ENCODE results near the gene PAQR5. TPM values are rescaled to one million over a fixed set of nuclear protein-coding genes. Genes with fewer than 3 reads are reported as not detected.

PAQR5 gene
- polyA plus RNA-seq (2011; rRNA removed) (2.1 and 2.8 TPM in 2 replicates), polyA minus RNA-seq (2011; rRNA and poly(A)+ RNA removed) (2.7 and 3.9 TPM in 2 replicates)

DNA sequence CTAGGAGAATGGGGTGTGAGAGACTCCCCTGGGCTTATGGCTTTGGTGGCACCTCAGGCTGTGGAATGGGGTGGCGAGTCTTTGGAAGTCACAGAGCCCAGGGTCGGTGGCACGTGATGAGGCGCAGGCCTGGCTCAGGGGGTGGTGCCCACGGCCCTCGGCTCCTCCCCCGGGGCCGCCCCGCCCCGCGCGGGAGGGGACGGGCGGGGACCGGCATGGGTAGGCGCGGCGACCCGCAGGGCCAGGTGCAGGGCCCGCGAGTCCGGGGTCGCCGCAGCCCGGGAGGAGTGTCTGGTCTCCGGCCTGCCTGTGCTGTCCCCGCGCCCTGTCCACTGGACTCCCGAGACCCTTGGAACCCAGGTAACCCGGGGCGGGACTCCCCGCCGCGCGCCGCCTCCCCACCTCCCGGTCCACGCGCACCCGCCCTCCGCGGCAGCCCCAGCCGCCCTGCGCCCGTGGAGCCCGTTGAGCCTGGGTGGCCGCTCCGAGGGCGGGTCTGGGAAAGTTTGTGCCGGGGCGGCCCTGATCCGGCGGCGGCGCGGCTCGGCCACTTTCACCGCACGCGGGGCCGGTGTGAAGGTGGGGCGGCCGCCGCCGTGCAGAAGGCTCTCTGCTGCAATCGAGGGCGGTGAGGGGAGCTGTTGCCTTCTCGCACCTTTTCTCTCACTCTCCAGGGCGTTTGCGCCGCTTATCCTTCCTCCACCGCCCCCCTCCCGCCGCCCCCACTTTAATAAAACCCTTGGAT lies at the start of gene PAQR5:
TSS of gene PAQR5 (plus strand) at position 216 of the 745 bp plus-strand sequence. CDS start 61,169 bp downstream, outside the sequence.
- no peak for DNase-seq (ENCODE audit: low read depth)
- TF ChIP-seq CTCF (IDR thresholded peaks at IDR 0.05; ENCODE audit: insufficient read depth, low read depth, low read length) = no peak
- H3K36me3 ChIP-seq (ENCODE audit: control insufficient read depth, insufficient read depth, low read length) = no peaks in the 10 kb centered on the region
- ChIA-PET POLR2A (no interaction called here), CTCF (interaction anchor here (1.1 to 1.4 kb wide), 2 partner anchors 9 to 17 kb away, joined by 3 read pairs; no protein-coding TSS in a partner anchor)
- peaks cover 6% of the 10 kb centered on the region for H3K27me3 ChIP-seq (ENCODE audit: control insufficient read depth, insufficient read depth, low read length)
- H3K4me3 ChIP-seq (ENCODE audit: low read depth, low read length) = peak within 1 kb of the TSS; percentile 54

GRCh38 chr15:69253156-69253555 lies 45.6 kb upstream of the PAQR5 start:
- POLR2A ChIA-PET = no interaction called here
- no peak for TF ChIP-seq CTCF (IDR thresholded peaks at IDR 0.05; ENCODE audit: insufficient read depth, low read depth, low read length)
- peak; percentile 72 for DNase-seq (ENCODE audit: low read depth)
- no peaks in the 10 kb centered on the region for H3K36me3 ChIP-seq (ENCODE audit: control insufficient read depth, insufficient read depth, low read length)
- no peaks in the 10 kb centered on the region for H3K27me3 ChIP-seq (ENCODE audit: control insufficient read depth, insufficient read depth, low read length)
- no peak overlapping the region for H3K4me3 ChIP-seq (ENCODE audit: low read depth, low read length)
- CTCF ChIA-PET = interaction anchor here (0.6 kb wide), 1 partner anchor 141 kb away, joined by 3 read pairs; no protein-coding TSS in a partner anchor

DNA sequence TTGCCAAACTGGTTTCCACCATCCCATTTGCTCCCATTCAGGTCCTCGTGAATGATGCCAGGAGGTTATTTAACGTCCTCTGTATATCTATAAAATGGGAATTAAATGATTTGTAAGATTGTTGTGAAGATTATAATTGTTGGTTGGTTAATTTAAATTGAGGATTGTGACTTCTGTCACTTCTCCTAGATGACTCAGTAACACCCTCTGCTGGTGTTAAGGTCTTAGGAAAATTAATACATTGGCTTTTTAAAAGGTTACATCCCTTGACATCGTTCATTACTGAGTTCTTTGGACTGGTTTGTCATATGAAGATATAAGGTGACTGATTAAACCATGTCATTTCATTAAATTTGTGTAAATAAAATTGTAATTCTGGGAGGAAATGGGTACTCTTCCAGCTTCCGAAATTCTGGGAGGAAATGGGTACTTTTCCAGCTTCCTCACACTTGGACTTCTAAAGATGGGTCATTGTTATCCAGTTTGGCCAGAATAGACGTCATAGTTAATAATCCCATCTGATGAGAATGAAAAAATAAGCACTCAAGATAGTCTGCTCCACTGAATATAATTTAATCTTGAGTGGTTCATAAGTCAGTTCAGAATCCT lies 33.3 kb upstream of the PAQR5 start:
- DNase-seq (ENCODE audit: low read depth) = no peak
- H3K36me3 ChIP-seq (ENCODE audit: control insufficient read depth, insufficient read depth, low read length) = no peaks in the 10 kb centered on the region
- peak; percentile 48 for TF ChIP-seq CTCF (IDR thresholded peaks at IDR 0.05; ENCODE audit: insufficient read depth, low read depth, low read length)
- no peaks in the 10 kb centered on the region for H3K27me3 ChIP-seq (ENCODE audit: control insufficient read depth, insufficient read depth, low read length)
- ChIA-PET CTCF (interaction anchor here (0.6 to 3.1 kb wide), 8 partner anchors 8 to 219 kb away, joined by 3 to 14 read pairs (median 4); no protein-coding TSS in a partner anchor), POLR2A (no interaction called here)
- no peak overlapping the region for H3K4me3 ChIP-seq (ENCODE audit: low read depth, low read length)

DNA sequence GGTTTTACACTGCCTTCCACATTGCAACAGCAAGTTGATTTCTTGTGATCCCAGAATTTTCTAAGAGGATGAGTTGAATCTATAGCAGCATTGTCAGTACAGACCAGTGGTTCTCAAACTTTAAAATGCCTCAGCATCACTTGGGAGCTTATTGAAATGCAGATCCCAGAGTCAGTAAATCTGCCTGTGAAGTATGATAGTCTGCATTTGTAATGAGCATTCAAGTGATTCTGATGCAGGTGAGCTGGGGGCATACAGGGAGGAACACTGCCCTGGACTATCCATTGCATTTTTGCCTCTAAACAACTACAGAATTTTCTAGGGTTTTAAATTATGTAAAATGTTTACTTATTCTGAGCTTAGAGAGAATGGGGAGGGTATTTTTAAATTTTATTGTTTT lies 27.5 kb upstream of the PAQR5 start:
- no peak for DNase-seq (ENCODE audit: low read depth)
- no peak overlapping the region for H3K4me3 ChIP-seq (ENCODE audit: low read depth, low read length)
- ChIA-PET CTCF (interaction anchor here (0.6 kb wide), 2 partner anchors 34 to 209 kb away, joined by 3 read pairs; no protein-coding TSS in a partner anchor), POLR2A (no interaction called here)
- TF ChIP-seq CTCF (IDR thresholded peaks at IDR 0.05; ENCODE audit: insufficient read depth, low read depth, low read length) = no peak
- no peaks in the 10 kb centered on the region for H3K36me3 ChIP-seq (ENCODE audit: control insufficient read depth, insufficient read depth, low read length)
- H3K27me3 ChIP-seq (ENCODE audit: control insufficient read depth, insufficient read depth, low read length) = no peaks in the 10 kb centered on the region

DNA sequence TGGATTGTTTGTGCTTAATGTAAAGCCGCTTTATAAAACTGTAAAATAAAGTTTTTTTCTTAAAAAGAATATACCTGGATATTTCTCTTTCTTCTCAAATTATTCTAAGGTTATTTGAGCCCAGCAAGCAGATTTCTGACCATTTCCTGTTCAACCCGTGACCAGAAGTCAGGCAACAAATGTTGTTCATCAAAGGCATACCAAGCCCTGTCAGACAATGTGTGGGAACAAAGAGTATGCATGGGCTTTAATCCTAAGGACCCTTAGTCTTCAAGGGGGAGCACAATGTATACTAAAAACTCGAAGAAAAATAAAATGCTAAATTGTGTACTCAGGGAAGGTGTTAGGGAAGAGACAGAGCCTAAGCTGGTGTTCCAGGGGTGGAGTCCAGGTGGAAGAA lies 26.6 kb upstream of the PAQR5 start:
- no peak overlapping the region for H3K4me3 ChIP-seq (ENCODE audit: low read depth, low read length)
- CTCF ChIA-PET = no interaction called here
- no peaks in the 10 kb centered on the region for H3K27me3 ChIP-seq (ENCODE audit: control insufficient read depth, insufficient read depth, low read length)
- TF ChIP-seq CTCF (IDR thresholded peaks at IDR 0.05; ENCODE audit: insufficient read depth, low read depth, low read length) = no peak
- POLR2A ChIA-PET = no interaction called here
- H3K36me3 ChIP-seq (ENCODE audit: control insufficient read depth, insufficient read depth, low read length) = no peaks in the 10 kb centered on the region
- no peak for DNase-seq (ENCODE audit: low read depth)

Data from BJ (cell line).